LNCAP (cell line): ENCODE results near the gene AOPEP.

Experiments used
- TF ChIP-seq, protein P1 (sequence below): fragments of 450-650 bp; IDR thresholded peaks from 2 replicates; pipeline ENCODE4 v1.5.1; 2017; ENCODE audit warnings: mild to moderate bottlenecking

Gene AOPEP

DNA sequence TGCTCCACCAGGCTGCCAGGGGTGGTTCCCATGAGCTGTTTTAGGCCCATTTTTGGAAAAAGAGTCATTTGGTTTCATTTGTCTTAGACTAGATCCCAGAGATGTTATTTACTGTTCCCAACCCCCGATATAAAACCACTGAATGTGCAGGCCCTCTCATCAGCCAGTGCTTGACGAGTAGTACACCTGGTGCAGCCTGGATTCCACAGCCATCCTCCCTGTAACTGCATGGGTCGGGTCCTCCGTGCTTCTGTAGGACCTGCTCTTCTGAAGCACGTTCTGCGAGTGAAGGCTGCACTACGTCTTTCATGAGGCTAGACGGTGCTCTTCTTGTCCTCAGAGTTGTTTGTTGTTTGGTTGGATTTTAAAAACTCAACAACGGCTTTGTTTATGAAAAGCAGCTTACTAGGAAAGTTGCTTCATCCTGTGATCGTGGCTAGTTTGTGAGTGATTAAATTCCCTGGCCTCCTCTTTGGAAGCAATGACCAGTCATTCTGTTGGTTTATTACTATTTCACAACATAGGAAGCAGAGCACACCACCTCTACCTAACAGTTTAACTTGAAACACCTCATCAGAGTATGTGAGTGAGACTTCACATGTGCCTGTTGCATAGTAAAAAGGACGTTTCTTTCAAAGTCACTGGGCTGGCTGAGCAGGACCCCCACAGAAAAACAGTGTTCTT is 135.2 kb downstream of the AOPEP start:
- TF ChIP-seq, protein P1, sequence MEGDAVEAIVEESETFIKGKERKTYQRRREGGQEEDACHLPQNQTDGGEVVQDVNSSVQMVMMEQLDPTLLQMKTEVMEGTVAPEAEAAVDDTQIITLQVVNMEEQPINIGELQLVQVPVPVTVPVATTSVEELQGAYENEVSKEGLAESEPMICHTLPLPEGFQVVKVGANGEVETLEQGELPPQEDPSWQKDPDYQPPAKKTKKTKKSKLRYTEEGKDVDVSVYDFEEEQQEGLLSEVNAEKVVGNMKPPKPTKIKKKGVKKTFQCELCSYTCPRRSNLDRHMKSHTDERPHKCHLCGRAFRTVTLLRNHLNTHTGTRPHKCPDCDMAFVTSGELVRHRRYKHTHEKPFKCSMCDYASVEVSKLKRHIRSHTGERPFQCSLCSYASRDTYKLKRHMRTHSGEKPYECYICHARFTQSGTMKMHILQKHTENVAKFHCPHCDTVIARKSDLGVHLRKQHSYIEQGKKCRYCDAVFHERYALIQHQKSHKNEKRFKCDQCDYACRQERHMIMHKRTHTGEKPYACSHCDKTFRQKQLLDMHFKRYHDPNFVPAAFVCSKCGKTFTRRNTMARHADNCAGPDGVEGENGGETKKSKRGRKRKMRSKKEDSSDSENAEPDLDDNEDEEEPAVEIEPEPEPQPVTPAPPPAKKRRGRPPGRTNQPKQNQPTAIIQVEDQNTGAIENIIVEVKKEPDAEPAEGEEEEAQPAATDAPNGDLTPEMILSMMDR: no peak

GRCh38 chr9:94864196-94864595 is 137.7 kb downstream of the AOPEP start:
- TF ChIP-seq, protein P1: no peak

- TF ChIP-seq, protein P1: no peak
Observed at GRCh38 chr9:94864862-94865509, 138.5 kb downstream of the AOPEP start.

- TF ChIP-seq, protein P1: no peak
Observed at GRCh38 chr9:94865582-94866452, 139.3 kb downstream of the AOPEP start.

DNA sequence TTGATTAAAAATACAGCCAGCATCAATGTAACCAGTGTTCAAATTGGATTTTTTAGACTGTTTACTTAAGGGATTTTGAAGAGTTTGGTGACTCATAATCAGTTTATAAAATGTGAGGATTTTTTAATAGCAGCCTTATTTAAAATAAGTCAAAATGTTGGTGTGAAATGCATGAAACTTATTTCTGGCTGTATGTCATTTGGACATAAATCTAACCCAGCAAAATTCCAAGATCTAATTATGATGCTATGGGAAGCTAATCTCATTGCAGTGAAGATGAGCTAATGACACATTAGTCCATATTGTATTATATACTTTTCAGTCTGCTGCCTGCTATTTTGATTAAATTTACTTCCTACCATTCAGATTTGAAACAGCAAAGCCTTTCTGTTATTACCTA is 140.3 kb downstream of the AOPEP start:
- TF ChIP-seq, protein P1: no peak

GRCh38 chr9:94867281-94867841 is 140.9 kb downstream of the AOPEP start:
- TF ChIP-seq, protein P1: no peak

GRCh38 chr9:94867842-94868312 is 141.4 kb downstream of the AOPEP start:
- TF ChIP-seq, protein P1: no peak
